HCT116 (cell line): ENCODE measurements around the gene SSNA1.

Experiments used
- CEBPB ChIP-seq: IDR thresholded peaks from 2 replicates; pipeline ENCODE4 v1.6.1; 2012; ENCODE audit warnings: low read depth
- CTCF ChIP-seq, 3 experiments: fragments of 200-600 bp in 1 of 3; sonication (generic) in 1 of 3; IDR thresholded peaks in 2 of 3; conservative IDR thresholded peaks in 1 of 3; 2 replicates each; pipeline ENCODE4 v1.5.1; 2012 to 2017; ENCODE audit warnings: low read depth in 2 of 3, low read length in 2 of 3, antibody characterized with exemption in 1 of 3, borderline replicate concordance in 1 of 3, control low read depth in 1 of 3, mild to moderate bottlenecking in 1 of 3, mixed read lengths in 1 of 3, mixed run types in 1 of 3, moderate library complexity in 1 of 3; ENCODE audit not compliant: insufficient read depth in 1 of 3
- EGR1 ChIP-seq: IDR thresholded peaks from 2 replicates; pipeline ENCODE4 v1.6.1; 2012; ENCODE audit warnings: low read depth
- EZH2 ChIP-seq: fragments of 200-600 bp; sonication (generic); IDR thresholded peaks from 2 replicates; pipeline ENCODE4 v1.6.1; 2017; ENCODE audit warnings: antibody characterized with exemption, mixed run types
- JUND ChIP-seq: IDR thresholded peaks from 2 replicates; pipeline ENCODE4 v1.6.1; 2012
- MAX ChIP-seq: IDR thresholded peaks from 2 replicates; pipeline ENCODE4 v1.6.1; 2012
- POLR2A ChIP-seq: IDR thresholded peaks from 2 replicates; pipeline ENCODE4 v1.7.0; 2011; ENCODE audit warnings: borderline replicate concordance; ENCODE audit not compliant: insufficient read depth, insufficient read length; ENCODE audit errors: extremely low read depth
- RAD21 ChIP-seq: IDR thresholded peaks from 2 replicates; pipeline ENCODE4 v1.6.1; 2012; ENCODE audit warnings: low read depth, mild to moderate bottlenecking
- SP1 ChIP-seq: IDR thresholded peaks from 2 replicates; pipeline ENCODE4 v1.6.1; 2012; ENCODE audit warnings: low read depth
- YY1 ChIP-seq: IDR thresholded peaks from 2 replicates; pipeline ENCODE4 v1.6.1; 2011; ENCODE audit warnings: low read length, low read depth, moderate library complexity, mild to moderate bottlenecking; ENCODE audit not compliant: insufficient replicate concordance; ENCODE audit errors: extremely low read depth
- ZBTB33 ChIP-seq: IDR thresholded peaks from 2 replicates; pipeline ENCODE4 v1.6.1; 2011; ENCODE audit warnings: mild to moderate bottlenecking, low read length, moderate library complexity; ENCODE audit not compliant: insufficient replicate concordance; ENCODE audit errors: extremely low read depth
- ZNF274 ChIP-seq: fragments of 200-500 bp; sonication (Bioruptor generic); IDR thresholded peaks from 2 replicates; pipeline ENCODE4 v1.6.1; 2014; ENCODE audit warnings: mild to moderate bottlenecking, low read depth, low read length, inconsistent platforms

GRCh38 chr9:137163805-137164204, 24.7 kb upstream of the SSNA1 start:
- TF ChIP-seq CTCF (IDR thresholded peaks at IDR 0.05 in 2 of 3, conservative IDR thresholded peaks at IDR 0.05 in 1 of 3; ENCODE audit: borderline replicate concordance in 1 of 3, insufficient read depth in 1 of 3, low read depth in 2 of 3, low read length in 2 of 3) (no peak), EZH2 (no peak), YY1 (no peak), POLR2A (no peak), ZBTB33 (no peak), SP1 (no peak), CEBPB (no peak), ZNF274 (no peak), RAD21 (no peak), MAX (no peak), JUND (no peak), EGR1 (no peak)
